Activated naive CD8-positive, alpha-beta T cell treated with anti-CD3 and anti-CD28 coated beads, Interleukin-2, amount 10 ng/mL, durations not matched to agents 7 days and 5 days (primary cell): ENCODE results near the gene CHMP4A. TPM values are rescaled to one million over a fixed set of nuclear protein-coding genes. Genes with fewer than 3 reads are reported as not detected.
A peak's percentile ranks its signal among the peaks of the same experiment; 100 is the strongest.

Source experiments
- ATAC-seq: fragments of 150-1000 bp; cut with Tn5 transposase; one replicate; pipeline ENCODE4 v1.10.0; 2021; ENCODE audit warnings: low read depth, moderate library complexity
- POLR2A ChIA-PET: fragments of 350-600 bp; sonication (Branson Sonifier 250); formaldehyde crosslinking; loops from one replicate; lab custom pipeline; 2021; ENCODE audit warnings: antibody characterized with exemption; lab: Charles Lee
- DNase-seq: peaks from one replicate; pipeline ENCODE4 v3.0.0; 2021
- H3K27ac Mint-ChIP-seq: one replicate; pipeline ENCODE4 v1.8.0; 2022; ENCODE audit warnings: mild to moderate bottlenecking, mixed read lengths
- H3K27me3 Mint-ChIP-seq: one replicate; pipeline ENCODE4 v1.8.0; 2022; ENCODE audit warnings: mild to moderate bottlenecking, moderate library complexity, mixed read lengths
- H3K36me3 Mint-ChIP-seq: one replicate; pipeline ENCODE4 v1.8.0; 2021; ENCODE audit warnings: mild to moderate bottlenecking, mixed read lengths
- H3K4me1 Mint-ChIP-seq: one replicate; pipeline ENCODE4 v1.8.0; 2021; ENCODE audit warnings: mixed read lengths
- H3K4me3 Mint-ChIP-seq: one replicate; pipeline ENCODE4 v1.8.0; 2022; ENCODE audit warnings: mild to moderate bottlenecking, moderate library complexity, mixed read lengths
- H3K9me3 Mint-ChIP-seq: one replicate; pipeline ENCODE4 v1.8.0; 2021; ENCODE audit warnings: mixed read lengths
- total RNA-seq, 2 experiments: library from RNA; stranded (reverse); gene quantifications; one replicate each; pipeline ENCODE4 v1.2.3, GENCODE V29; 2021

Gene CHMP4A
- total RNA-seq, 2 experiments from 2014 or later, result 93.6 to 97.8 TPM

DNA sequence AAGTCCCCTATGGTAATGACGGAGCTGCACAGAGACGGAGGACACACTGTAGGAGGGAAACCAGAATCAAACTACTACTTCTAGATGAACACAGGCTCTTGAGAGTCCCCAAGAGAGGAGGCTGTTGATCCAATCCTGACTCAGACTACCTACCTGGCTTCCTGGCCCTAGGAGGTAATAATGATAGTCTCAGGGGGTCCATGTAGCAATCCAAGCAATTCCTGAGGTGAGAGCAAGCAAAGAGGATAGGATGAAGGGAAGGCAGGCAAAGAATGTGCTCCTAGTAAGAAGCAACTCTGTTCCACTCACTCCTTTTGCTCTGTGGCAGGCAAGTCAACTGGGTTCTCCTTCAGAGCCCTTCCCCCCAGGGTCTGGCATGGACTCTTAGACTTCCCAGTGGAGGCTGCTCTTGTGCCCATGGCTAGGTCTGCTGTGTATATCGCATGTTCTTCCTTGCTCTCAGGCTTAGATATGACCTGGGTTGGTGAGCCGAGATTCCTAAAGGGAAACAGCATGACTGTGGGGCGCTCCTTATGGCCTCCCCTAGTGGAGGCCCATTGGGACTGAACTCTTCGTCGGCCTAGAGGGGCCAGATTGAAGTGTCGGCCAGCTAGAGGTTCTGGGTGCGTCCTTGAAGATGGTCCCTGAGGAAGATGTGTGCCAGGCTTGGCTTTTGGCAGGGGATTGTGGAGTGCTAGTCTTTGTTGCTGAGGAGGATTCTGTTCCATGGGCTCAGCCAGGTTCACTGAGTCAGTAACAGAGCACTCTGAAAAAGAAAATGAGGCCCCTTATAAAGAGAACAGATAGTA, 27.0 kb upstream of the CHMP4A start:
- DNase-seq, result no peak
- Mint-ChIP-seq H3K27me3 (no peaks in the 10 kb centered on the region), H3K4me3 (peak overlapping the region; percentile 30), H3K4me1 (peaks cover 46% of the 10 kb centered on the region), H3K27ac (peak overlapping the region; percentile 37), H3K9me3 (no peaks in the 10 kb centered on the region), H3K36me3 (peaks cover 30% of the 10 kb centered on the region)
- POLR2A ChIA-PET, result interaction anchor here (1.0 to 4.1 kb wide), 4 partner anchors 24 to 190 kb away, joined by 3 to 76 read pairs (median 44); partner anchors contain the start of genes DHRS1, KHNYN, MDP1 and NOP9
- ATAC-seq, result no peak

DNA sequence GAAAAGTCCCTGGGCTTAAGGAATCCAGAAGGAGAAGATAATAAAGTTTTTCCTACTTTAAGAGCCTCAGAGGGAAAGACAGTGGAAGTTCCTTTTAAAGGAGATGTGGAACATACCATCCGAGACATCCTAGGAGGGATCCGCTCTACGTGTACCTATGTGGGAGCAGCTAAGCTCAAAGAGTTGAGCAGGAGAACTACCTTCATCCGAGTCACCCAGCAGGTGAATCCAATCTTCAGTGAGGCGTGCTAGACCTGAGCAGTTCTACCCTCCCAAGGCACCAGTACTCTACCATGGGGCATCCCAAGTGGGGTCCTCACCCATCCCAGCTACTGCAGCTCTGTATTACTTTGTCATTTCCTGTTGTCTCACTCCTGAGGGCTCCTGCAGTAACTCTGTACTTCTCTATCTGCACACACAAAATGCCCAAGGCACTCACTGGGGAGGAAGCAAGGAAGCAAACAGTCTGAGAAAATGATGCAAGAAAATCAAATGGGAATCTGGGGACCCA, 25.3 kb upstream of the CHMP4A start:
- POLR2A ChIA-PET, result interaction anchor here (0.5 to 1.5 kb wide), 2 partner anchors 23 to 96 kb away, joined by 5 read pairs; partner anchors contain the start of gene MDP1
- ATAC-seq (no peak), DNase-seq (no peak)
- peaks cover 52% of the 10 kb centered on the region for H3K4me1 Mint-ChIP-seq
- H3K27ac Mint-ChIP-seq, result peak overlapping the region; percentile 81
- H3K27me3 Mint-ChIP-seq, result no peaks in the 10 kb centered on the region
- H3K36me3 Mint-ChIP-seq, result peaks cover 33% of the 10 kb centered on the region
- no peak overlapping the region for H3K4me3 Mint-ChIP-seq
- no peaks in the 10 kb centered on the region for H3K9me3 Mint-ChIP-seq

DNA sequence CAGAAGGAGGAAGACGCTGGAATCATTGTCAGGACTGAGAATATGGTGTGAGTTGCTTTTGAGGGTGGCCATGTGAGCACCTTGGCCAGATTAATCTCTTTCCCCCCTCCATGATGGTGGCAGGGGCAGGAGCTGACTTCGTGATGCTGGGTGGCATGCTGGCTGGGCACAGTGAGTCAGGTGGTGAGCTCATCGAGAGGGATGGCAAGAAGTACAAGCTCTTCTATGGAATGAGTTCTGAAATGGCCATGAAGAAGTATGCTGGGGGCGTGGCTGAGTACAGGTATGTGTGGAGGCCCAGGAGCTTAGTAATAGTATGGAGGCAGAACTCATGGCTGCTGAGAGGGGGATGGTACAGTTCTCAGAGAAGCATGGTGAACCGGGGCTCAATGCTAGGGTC, 24.8 kb upstream of the CHMP4A start:
- H3K36me3 Mint-ChIP-seq, result peaks cover 33% of the 10 kb centered on the region
- H3K27me3 Mint-ChIP-seq, result no peaks in the 10 kb centered on the region
- H3K4me1 Mint-ChIP-seq, result peaks cover 52% of the 10 kb centered on the region
- no peak overlapping the region for H3K27ac Mint-ChIP-seq
- DNase-seq (no peak), ATAC-seq (no peak)
- H3K4me3 Mint-ChIP-seq, result no peak overlapping the region
- H3K9me3 Mint-ChIP-seq, result no peaks in the 10 kb centered on the region
- POLR2A ChIA-PET, result interaction anchor here (1.5 kb wide), 2 partner anchors 22 to 25 kb away, joined by 5 read pairs; partner anchors contain the start of genes CHMP4A and MDP1

GRCh38 chr14:24237463-24237955, 24.2 kb upstream of the CHMP4A start:
- H3K27ac Mint-ChIP-seq, result no peak overlapping the region

DNA sequence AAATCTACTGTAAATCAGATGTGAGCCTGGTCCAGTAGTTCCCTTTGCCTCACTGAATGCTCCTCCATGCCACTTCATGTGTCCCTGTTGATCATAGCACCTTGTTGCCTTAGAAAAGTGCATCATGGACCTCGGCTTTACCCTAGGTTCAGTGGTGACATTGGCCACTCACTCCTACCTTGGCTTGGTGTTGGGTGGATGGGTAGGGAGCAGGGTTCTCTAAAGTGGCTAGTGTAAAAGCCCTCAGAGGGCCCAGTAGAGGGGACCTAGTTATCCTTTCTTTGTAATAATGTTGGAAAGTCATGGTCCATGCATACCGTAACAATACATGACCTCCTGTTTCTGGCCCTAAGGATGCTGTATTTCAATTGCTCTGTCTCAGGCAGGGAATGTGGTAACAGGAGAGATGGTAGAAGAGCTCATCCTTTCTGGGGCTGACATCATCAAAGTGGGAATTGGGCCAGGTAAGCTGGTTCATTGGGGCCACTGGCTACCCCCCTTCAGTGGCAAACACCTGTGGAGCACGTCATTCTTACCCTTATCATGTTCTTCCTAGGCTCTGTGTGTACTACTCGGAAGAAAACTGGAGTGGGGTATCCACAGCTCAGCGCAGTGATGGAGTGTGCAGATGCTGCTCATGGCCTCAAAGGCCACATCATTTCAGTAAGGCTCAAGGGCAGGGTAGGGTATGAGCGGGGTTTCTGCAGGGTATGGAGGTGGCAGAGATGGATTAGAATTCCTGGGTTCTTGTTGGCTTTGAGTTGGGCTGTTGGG, 23.6 kb upstream of the CHMP4A start:
- POLR2A ChIA-PET, result interaction anchor here (0.6 to 1.5 kb wide), 3 partner anchors 10 to 193 kb away, joined by 3 to 5 read pairs (median 3); partner anchors contain the start of genes CHMP4A and KHNYN
- DNase-seq, result no peak
- no peaks in the 10 kb centered on the region for H3K27me3 Mint-ChIP-seq

More at GRCh38 chr14:24237463-24237955, 24.2 kb upstream of the CHMP4A start:
- H3K27me3 Mint-ChIP-seq, result no peaks in the 10 kb centered on the region
- peaks cover 52% of the 10 kb centered on the region for H3K4me1 Mint-ChIP-seq
- DNase-seq (no peak), ATAC-seq (no peak)
- H3K4me3 Mint-ChIP-seq, result no peak overlapping the region
- POLR2A ChIA-PET, result interaction anchor here (1.5 kb wide), 1 partner anchor 24 kb away, joined by 5 read pairs; the partner anchor contains the start of gene CHMP4A
- peaks cover 33% of the 10 kb centered on the region for H3K36me3 Mint-ChIP-seq
- no peaks in the 10 kb centered on the region for H3K9me3 Mint-ChIP-seq

GRCh38 chr14:24235804-24236688, 22.8 kb upstream of the CHMP4A start:
- peaks cover 33% of the 10 kb centered on the region for H3K36me3 Mint-ChIP-seq
- H3K9me3 Mint-ChIP-seq, result no peaks in the 10 kb centered on the region
- no peak overlapping the region for H3K4me3 Mint-ChIP-seq
- POLR2A ChIA-PET, result interaction anchor here (0.6 to 1.7 kb wide), 5 partner anchors 11 to 194 kb away, joined by 3 to 6 read pairs (median 5); partner anchors contain the start of genes CHMP4A, KHNYN and MDP1
- no peaks in the 10 kb centered on the region for H3K27me3 Mint-ChIP-seq
- H3K27ac Mint-ChIP-seq, result peak overlapping the region; percentile 10
- H3K4me1 Mint-ChIP-seq, result peaks cover 55% of the 10 kb centered on the region
- DNase-seq (no peak), ATAC-seq (no peak)

More for the DNA sequence above, 23.6 kb upstream of the CHMP4A start:
- H3K27ac Mint-ChIP-seq, result no peak overlapping the region
- H3K4me3 Mint-ChIP-seq, result no peak overlapping the region
- H3K9me3 Mint-ChIP-seq, result no peaks in the 10 kb centered on the region
- H3K36me3 Mint-ChIP-seq, result peaks cover 33% of the 10 kb centered on the region
- no peak for ATAC-seq
- peaks cover 52% of the 10 kb centered on the region for H3K4me1 Mint-ChIP-seq

DNA sequence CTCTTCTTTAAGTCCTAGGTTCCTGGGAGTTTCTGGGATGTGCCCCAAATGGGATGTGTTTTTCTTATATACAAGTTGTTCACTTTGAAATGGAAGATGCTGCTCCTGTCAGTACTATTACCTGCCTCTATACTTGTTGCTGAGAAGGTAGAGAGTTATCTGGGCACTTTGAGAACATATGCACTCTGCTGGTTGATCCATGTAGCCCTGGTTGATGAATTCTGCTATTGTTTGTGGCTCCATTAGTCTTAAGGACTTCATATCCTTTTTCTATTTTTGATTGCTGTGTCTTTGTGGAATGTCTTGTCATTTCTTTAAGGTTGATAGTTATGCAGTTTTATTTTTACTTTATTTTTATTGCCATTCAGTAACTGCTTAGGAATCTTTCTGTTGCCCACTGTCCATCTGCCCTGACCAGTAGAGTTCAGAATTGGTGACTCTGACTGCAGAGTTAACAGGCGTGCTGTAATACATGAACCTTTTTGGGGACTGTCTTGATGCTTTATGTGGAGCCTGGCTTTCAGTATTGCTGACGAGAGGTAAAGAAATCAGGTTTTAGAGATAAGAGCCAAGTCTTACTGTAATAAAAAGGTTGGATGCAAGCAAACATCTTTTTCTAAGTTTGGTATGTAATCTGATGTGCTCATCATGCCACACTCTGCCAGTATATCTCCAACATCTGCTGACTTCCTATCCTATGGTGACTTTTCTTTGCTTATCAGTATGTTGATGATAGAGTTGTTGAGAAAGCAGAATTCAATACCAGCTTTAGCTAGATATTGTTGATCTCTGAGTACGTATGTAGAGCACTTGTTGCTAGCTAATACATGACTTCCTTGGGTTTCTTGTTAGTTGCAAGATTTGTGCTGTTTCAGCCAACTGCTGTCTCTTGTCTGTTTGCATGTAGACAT, 21.1 kb upstream of the CHMP4A start:
- DNase-seq (no peak), ATAC-seq (no peak)
- POLR2A ChIA-PET, result interaction anchor here (0.9 to 2.3 kb wide), 5 partner anchors 8 to 195 kb away, joined by 3 to 11 read pairs (median 5); partner anchors contain the start of genes CBLN3, CHMP4A, KHNYN and MDP1
- Mint-ChIP-seq H3K27ac (peak overlapping the region; percentile 43), H3K27me3 (no peaks in the 10 kb centered on the region), H3K4me3 (peak overlapping the region; percentile 55), H3K9me3 (no peaks in the 10 kb centered on the region), H3K36me3 (peaks cover 26% of the 10 kb centered on the region), H3K4me1 (peaks cover 46% of the 10 kb centered on the region)

DNA sequence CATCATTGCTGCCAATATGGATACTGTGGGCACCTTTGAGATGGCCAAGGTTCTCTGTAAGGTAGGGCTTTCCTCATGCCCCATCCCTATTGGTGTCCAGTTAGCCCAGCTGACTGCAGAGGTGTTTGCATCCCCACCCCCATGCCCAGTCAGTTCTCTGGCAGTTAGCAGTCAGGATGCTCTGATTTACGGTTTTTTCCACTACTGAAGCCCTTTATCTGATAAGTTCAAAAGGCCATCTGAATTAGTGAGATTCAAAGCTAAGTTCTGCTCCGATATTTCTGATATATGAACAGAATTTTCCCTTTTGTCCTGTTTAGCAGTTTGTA, 20.2 kb upstream of the CHMP4A start:
- Mint-ChIP-seq H3K9me3 (no peaks in the 10 kb centered on the region), H3K4me1 (peaks cover 40% of the 10 kb centered on the region), H3K27ac (peak overlapping the region; percentile 92), H3K4me3 (peak overlapping the region; percentile 93), H3K36me3 (peaks cover 26% of the 10 kb centered on the region), H3K27me3 (no peaks in the 10 kb centered on the region)
- POLR2A ChIA-PET, result interaction anchor here (1.0 to 2.3 kb wide), 5 partner anchors 8 to 196 kb away, joined by 3 to 11 read pairs (median 7); partner anchors contain the start of genes CBLN3, CHMP4A, KHNYN and MDP1
- no peak for ATAC-seq
- DNase-seq, result no peak

DNA sequence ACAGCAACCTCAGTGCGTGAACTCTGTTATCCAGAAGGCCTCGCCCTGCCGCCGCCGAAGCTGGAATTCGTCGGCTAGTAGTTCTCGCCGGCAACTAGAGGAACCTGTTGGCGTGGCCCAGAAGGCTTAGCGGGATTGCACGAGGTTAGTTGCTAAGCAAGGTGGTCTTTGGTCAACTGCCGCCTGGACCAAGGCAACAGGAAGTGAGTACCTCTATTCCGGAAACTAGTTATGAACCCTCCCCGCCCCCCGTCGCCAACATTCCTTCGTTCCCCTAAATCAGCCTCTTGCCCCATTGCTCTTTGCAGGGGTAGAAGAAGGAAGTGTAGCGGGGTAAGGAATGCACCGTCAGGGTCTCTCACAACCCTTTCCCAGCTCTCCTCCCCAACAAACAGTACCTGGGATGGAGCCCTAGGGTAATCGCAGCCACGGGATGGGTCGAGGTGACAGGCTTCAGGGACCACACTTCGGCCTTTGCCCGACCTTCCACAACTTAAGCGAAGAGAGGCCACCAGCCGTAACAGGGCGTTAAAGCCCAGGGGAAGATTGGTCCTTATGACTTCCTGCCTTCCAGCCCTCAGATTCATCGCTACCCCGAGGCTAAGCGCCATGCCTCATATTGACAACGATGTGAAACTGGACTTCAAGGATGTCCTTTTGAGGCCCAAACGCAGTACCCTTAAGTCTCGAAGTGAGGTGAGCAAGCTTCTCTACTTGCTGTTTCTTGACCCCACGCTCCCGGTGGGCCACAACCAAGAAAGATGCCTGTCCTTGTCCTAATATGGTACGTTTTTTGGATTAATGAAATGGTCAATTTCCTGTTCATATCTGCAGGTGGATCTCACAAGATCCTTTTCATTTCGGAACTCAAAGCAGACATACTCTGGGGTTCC, 19.6 kb upstream of the CHMP4A start, which contains the start of gene GMPR2:
Gene GMPR2, plus strand, starts transcription at position 285 of the 893 bp plus-strand sequence. Its CDS starts 325 bp downstream, at position 610.
- H3K27ac Mint-ChIP-seq, result peak within 1 kb of the TSS; percentile 92
- peak within 1 kb of the TSS; percentile 93 for H3K4me3 Mint-ChIP-seq
- H3K27me3 Mint-ChIP-seq, result no peaks in the 10 kb centered on the region
- POLR2A ChIA-PET, result interaction anchor here (0.7 to 2.3 kb wide), 8 partner anchors 9 to 197 kb away, joined by 3 to 11 read pairs (median 4); partner anchors contain the start of genes CBLN3, CHMP4A, IPO4 and KHNYN
- peaks cover 21% of the 10 kb centered on the region for H3K36me3 Mint-ChIP-seq
- H3K4me1 Mint-ChIP-seq, result peaks cover 36% of the 10 kb centered on the region
- peak; percentile 41 for ATAC-seq
- DNase-seq, result no peak
- no peaks in the 10 kb centered on the region for H3K9me3 Mint-ChIP-seq

- no peaks in the 10 kb centered on the region for H3K27me3 Mint-ChIP-seq
- ATAC-seq (peak; percentile 82), DNase-seq (peak; percentile 86)
- POLR2A ChIA-PET, result interaction anchor here (0.7 to 2.3 kb wide), 7 partner anchors 10 to 174 kb away, joined by 3 to 11 read pairs (median 6); partner anchors contain the start of genes CHMP4A, IPO4, MDP1 and TINF2
- H3K9me3 Mint-ChIP-seq, result no peaks in the 10 kb centered on the region
- H3K4me1 Mint-ChIP-seq, result peaks cover 38% of the 10 kb centered on the region
- peaks cover 21% of the 10 kb centered on the region for H3K36me3 Mint-ChIP-seq
- H3K4me3 Mint-ChIP-seq, result peak within 1 kb of the TSS; percentile 93
- H3K27ac Mint-ChIP-seq, result peak within 1 kb of the TSS; percentile 92
Observed at GRCh38 chr14:24232121-24232644, 18.9 kb upstream of the CHMP4A start, which contains the start of gene NEDD8. TSS of gene NEDD8 (minus strand) at chr14:24232367. CDS start at chr14:24232267, 100 bp downstream.
